Measurements from ENCODE around the gene OLA1.

DNA sequence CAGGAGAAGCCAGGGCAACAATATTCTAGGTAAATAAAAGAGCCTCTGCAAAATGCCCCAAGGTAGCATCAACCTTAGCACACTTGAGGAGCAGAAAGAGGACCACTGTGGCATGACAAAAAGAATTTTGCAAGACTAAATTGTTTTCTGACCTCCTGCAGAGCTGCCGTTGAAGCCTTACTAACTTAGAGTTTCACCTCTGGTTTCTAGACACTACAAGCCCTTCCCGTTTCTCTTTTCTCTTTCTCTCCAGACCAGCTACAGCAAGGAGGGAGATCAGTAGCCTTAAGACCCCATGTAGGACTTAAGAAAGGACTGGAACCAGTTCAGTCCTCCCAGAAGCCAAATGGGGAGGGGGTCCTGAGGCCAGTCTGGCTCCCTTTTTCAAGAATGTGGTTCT lies 209.9 kb downstream of the OLA1 start:
- TF ChIP-seq, protein P1, sequence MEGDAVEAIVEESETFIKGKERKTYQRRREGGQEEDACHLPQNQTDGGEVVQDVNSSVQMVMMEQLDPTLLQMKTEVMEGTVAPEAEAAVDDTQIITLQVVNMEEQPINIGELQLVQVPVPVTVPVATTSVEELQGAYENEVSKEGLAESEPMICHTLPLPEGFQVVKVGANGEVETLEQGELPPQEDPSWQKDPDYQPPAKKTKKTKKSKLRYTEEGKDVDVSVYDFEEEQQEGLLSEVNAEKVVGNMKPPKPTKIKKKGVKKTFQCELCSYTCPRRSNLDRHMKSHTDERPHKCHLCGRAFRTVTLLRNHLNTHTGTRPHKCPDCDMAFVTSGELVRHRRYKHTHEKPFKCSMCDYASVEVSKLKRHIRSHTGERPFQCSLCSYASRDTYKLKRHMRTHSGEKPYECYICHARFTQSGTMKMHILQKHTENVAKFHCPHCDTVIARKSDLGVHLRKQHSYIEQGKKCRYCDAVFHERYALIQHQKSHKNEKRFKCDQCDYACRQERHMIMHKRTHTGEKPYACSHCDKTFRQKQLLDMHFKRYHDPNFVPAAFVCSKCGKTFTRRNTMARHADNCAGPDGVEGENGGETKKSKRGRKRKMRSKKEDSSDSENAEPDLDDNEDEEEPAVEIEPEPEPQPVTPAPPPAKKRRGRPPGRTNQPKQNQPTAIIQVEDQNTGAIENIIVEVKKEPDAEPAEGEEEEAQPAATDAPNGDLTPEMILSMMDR (conservative IDR thresholded peaks at IDR 0.05) = no peak
- TF ChIP-seq EZH2 (IDR thresholded peaks at IDR 0.05; ENCODE audit: low read depth) = no peak

Data from PC-9 (cell line).